NCI-H1092 (cell line): Measurements from ENCODE around the gene VPS33A.
"Not testable (repeated sequence)": the region's sequence is repeated elsewhere in the genome, so short reads cannot be mapped to it uniquely, and the experiment has no call there.

Source experiments
- DNase-seq: peaks from one replicate; lab custom pipeline; 2025; lab: John Stamatoyannopoulos, UW

The VPS33A gene

DNA sequence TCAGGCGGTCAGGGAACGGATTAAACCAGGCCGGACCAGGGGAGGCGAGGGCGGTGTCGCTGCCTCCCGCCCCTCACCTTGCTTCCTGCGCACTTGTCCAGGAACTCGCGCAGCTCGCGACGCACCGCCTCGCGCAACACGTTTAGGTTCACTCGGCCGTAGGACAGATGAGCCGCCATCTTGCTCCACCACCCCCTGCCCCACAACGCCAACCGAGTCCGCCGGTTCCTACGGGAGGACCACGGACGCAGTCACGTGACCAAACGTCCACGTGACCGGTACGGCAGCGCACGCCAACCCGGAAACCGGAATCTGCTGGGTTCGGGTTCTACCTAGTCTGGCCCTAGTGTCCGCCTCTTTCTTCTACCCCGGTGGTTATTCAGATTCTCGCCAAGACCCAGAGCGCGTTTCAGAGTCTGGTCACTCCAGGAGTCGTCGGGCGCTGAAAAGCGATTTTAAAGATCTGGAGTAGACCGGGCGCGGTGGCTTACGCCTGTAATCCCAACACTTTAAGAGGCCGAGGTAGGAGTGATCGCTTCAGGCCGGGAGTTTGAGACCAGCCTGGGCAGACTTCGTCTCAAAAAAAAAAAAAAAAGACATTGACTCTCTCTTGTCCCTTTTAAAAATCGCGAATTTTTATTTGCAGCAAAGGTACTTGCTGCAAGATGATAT lies at the start of gene VPS33A:
Gene VPS33A (minus strand): TSS at position 265 of the 672 bp plus-strand sequence. CDS start 86 bp downstream, at position 179.
- DNase-seq = peak; percentile 90

- DNase-seq = no peak
These were observed 46.6 kb upstream of the VPS33A start for GRCh38 chr12:122312926-122313325.

DNA sequence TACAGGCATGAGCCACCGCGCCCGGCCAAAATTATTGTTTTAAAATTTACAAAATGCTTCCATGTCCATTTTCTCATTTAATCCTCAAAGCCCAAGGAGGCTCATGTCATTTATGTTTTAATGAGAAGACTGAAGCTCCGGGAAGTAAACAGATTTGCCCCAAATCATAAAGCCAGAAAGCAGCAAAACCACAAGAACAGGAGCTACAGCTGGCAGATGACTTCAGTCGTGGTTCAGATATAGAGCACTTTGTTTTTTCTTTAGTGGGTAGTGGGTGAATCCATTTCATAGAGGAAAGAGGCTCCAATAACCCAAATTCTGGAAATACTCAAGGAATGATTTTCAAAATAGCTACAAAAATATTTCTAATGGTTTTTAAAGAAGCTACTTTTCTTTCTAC lies 45.4 kb upstream of the VPS33A start:
- DNase-seq = no peak

DNA sequence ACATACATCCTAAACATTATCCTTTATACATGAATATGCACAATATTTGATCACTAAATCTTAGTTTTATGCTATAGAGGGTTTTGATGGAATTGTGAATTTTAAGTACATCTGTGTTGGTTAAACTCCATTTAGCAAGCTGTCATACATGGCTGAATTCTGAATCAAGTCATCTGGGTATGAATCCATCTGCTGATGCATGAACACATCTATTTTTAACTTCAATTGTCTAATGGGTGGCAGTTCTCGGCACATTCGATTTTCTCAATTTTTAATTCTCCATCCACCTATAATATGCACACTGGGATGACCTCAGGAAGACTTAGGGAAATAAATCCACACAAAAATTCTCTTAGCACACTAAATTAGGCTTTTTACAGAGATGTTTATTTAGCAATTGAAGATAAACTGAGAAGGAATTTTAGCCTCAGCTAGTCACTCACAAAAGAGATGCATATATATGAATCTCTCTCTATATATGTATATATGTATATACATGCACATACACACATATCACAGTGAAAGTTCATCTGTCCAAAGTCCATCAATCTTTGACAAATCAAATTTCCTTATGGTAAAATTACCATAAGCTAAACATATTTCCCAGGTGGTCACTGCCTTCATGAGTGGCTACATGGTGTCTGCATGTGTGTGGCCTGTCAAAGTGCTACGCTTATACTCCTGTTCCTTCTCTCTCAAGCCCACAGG lies 44.5 kb upstream of the VPS33A start:
- DNase-seq = no peak

DNA sequence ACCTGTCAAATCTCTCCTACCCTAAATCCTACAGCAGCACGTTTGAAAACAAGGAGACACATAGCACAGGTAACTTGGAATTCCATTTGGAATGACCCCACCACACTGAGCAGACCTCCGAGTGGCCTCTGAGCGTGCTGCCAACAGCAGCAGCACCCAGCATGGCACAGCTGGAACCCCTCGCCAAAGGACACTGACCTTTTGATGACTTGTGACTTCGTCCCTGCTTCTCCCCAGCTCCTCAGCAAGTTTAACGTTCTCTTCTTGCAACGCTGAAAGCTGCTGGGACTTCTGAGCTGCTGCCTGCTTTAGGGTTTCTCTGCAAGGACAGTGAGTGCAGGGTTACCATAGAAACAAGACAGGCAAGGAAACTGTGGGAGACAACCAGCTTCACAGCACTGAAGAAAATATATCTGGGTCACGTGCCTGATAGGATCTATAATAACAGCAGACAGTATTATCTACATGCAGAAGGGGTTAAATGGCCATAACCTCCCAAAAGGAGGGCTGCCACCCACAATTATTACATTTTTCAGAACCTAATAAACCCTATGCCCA lies 43.3 kb upstream of the VPS33A start:
- no peak for DNase-seq

- no peak for DNase-seq
These were observed 42.5 kb upstream of the VPS33A start for GRCh38 chr12:122308811-122309210.

- no peak for DNase-seq
These were observed 40.1 kb upstream of the VPS33A start for GRCh38 chr12:122306407-122306806.

- DNase-seq = no peak
These were observed 38.6 kb upstream of the VPS33A start for GRCh38 chr12:122304924-122305323.

DNA sequence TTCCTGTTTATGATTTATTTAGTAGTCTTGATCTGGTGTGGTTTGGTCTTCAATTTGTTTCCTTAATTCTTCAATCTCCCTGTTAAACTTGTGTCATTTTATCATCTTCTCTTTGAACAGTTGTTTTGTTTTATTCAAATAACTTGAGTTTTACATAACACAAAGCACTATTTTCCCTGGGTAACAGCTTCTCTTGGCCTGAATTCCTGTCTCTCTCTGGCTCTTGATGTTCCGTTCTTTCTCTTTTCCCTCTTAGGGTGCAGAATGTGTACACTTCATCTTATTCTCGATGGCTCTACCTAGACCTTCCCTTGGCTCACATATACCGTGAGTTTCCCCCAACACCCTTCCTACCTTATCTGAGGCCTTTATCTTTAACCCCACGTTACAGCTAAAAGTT lies 36.8 kb upstream of the VPS33A start:
- no peak for DNase-seq

GRCh38 chr12:122298071-122298748 lies 31.9 kb upstream of the VPS33A start:
- DNase-seq = no peak

GRCh38 chr12:122297494-122297893 lies 31.2 kb upstream of the VPS33A start:
- DNase-seq = no peak

DNA sequence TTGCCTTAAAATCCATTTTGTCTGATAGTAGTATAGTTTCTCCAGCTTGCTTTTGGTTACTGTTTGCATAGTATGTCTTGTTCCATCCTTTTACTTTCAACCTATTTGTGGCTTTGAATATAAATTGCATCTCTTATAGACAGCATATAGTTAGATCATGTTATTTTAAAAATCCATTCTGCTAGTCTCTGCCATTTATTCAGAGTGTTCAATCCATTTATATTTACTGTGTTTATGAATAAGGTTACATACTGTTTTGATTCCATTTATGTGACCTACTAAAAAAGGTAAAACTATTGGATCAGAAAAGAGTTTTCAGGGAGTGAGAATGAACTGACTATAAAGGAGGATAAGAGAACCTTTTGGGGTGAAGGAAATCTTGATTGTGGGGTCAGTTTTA lies 29.6 kb upstream of the VPS33A start:
- no peak for DNase-seq

DNA sequence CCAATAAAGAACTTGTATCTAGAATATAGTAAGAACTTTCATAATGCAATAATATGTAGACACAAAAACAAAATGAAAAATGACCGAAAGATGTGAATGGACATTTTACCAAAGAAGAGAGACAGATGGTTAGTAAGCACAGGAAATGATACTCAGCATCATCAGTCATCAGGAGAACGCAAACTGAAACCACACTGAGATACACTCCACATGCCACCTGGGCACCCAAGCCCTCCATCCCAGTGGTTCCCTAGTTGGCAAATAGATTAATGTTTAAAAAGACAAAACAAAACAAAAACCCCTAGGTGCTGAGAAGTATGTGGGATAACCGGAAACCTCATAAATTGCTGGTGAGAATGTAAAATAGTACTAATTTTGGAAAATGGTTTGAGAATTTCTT lies 26.8 kb upstream of the VPS33A start:
- DNase-seq = no peak

DNA sequence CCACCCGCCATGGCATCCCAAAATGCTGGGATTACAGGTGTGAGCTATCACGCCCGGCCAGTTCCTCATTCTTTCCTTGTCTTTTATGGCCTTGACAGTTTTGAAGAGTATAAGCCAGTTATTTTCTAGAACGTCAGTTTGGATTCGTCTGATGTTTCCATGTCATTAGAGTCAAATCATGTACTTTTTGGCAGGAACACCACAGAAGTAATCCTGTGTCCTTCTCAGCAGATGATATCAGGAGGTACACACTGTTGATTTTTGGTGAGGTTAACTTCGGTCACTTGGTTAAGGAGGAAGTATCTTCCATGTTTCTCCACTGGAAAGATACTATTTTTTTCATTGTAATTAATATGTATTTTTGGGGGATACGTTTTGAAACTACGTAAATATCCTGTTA lies 25.1 kb upstream of the VPS33A start:
- DNase-seq = no peak

GRCh38 chr12:122283680-122284079 lies 17.4 kb upstream of the VPS33A start:
- DNase-seq = no peak

DNA sequence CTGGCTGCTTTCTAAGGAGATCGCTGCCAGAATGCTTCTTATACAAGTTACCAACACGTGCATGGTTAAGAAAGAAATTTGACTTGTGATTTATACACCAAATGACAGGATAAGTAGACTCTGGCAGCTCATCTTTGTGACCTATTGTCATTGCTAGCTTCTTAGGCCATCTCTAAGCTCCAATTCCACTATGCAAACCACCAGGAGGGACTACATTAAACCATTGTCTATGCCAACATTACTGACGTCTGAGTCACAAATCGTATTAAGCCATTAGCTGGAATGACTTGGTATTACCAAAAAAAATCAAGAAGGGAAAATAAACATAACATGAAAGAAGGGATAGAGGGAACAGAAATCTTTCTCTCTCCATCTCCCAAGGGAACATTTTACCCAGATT lies 15.8 kb upstream of the VPS33A start:
- DNase-seq = no peak

GRCh38 chr12:122276242-122276641 lies 9.9 kb upstream of the VPS33A start:
- DNase-seq = no peak

GRCh38 chr12:122275459-122275858 lies 9.2 kb upstream of the VPS33A start:
- no peak for DNase-seq

GRCh38 chr12:122265886-122266229 lies 436 bp downstream of the VPS33A start:
- DNase-seq = no peak

GRCh38 chr12:122265476-122265875 lies 818 bp downstream of the VPS33A start:
- no peak for DNase-seq

GRCh38 chr12:122260735-122261134 lies 5.6 kb downstream of the VPS33A start:
- not testable (repeated sequence) for DNase-seq

DNA sequence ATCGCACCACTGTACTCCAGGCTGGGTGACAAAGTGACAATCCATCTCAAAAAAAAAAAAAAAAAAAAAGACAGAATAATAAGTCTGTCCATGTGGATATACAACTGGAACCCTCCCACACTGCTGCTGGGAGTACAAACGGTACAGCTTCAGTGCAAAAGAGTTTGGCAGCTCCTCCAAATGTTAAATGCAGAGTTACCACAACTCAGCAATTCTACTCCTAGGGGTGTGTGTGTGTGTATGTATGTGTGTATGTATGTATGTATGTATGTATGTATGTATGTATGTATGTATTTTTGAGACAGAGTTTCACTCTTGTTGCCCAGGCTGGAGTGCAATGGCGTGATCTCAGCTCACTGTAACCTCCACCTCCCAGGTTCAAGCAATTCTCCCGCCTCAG lies 7.4 kb downstream of the VPS33A start:
- DNase-seq = not testable (repeated sequence)

DNA sequence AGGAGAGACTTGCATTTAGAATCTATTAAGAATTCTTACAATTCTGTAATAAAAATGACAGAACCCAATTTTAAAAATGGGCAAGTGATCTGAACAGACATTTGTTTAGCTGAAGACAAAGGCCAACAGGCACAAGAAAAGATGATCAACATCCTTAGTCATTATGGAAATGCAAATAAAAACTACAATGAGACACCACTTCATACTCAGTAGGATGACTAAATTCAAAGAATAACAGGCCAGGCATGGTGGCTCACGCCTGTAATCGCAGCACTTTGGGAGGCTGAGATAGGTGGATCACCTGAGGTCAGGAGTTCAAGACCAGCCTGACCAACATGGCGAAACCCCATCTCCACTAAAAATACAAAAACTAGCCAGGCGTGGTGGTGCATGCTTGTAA lies 7.8 kb downstream of the VPS33A start:
- not testable (repeated sequence) for DNase-seq
